Esophagus muscularis mucosa (tissue), 3 donors: Measurements from ENCODE around the gene JSRP1.

Source experiments
- CTCF ChIP-seq, 3 experiments: fragments of 200-600 bp in 2 of 3; fragments of 450-650 bp in 1 of 3; sonication (generic) in 2 of 3; IDR thresholded peaks; one replicate each; pipeline ENCODE4 v1.5.1; 2017 to 2019; ENCODE audit warnings: antibody characterized with exemption in 3 of 3, mild to moderate bottlenecking in 2 of 3, moderate library complexity in 1 of 3
- POLR2A ChIP-seq: fragments of 450-650 bp; IDR thresholded peaks from one replicate; pipeline ENCODE4 v1.6.1; 2017; ENCODE audit warnings: antibody characterized with exemption, moderate library complexity, mild to moderate bottlenecking, low read depth
- POLR2AphosphoS5 ChIP-seq, 2 donors: sonication (generic); formaldehyde crosslinking; IDR thresholded peaks; one replicate each; pipeline ENCODE4 v1.6.1; 2017; ENCODE audit warnings: antibody characterized with exemption in 2 of 2

GRCh38 chr19:2237051-2237868, 19.0 kb downstream of the JSRP1 start:
- no peak for TF ChIP-seq POLR2A
- TF ChIP-seq CTCF (IDR thresholded peaks at IDR 0.05): no peak
- no peak for TF ChIP-seq POLR2AphosphoS5 (IDR thresholded peaks at IDR 0.05)
